HepG2 (cell line): Measurements from ENCODE around the gene ERBB4. TPM values are rescaled to one million over a fixed set of nuclear protein-coding genes. Genes with fewer than 3 reads are reported as not detected.

Experiments
- ATAC-seq: fragments of 200-7000 bp; cut with Tn5 transposase; 3 replicates; pipeline ENCODE4 v1.9.1; 2020; ENCODE audit warnings: mild to moderate bottlenecking, moderate library complexity
- BruUV-seq: library from RNA; stranded (reverse); fragments of 400-500 nt; replicated peaks from 2 replicates; lab custom pipeline; 2021; lab: Mats Ljungman, UMichigan
- CTCF ChIA-PET: fragments of 300-600 bp; formaldehyde crosslinking; extraction: SDS; loops from one replicate; lab custom pipeline; 2021; ENCODE audit warnings: low total read pairs, inconsistent platforms, low intra/inter-chr PET ratio; lab: Yijun Ruan, JAX
- POLR2A ChIA-PET: fragments of 350-600 bp; sonication (Branson Sonifier 250); formaldehyde crosslinking; loops from one replicate; lab custom pipeline; 2020; ENCODE audit warnings: antibody characterized with exemption, inconsistent platforms; lab: Yijun Ruan, JAX
- DNase-seq: peaks from one replicate; pipeline ENCODE4 v3.0.0-alpha.2; 2015; ENCODE audit warnings: low spot score
- FAIRE-seq: peaks from 3 replicates; lab custom pipeline; 2011; peaks lifted over from hg19 to GRCh38; lab: Jason Lieb, UNC
- H2AFZ ChIP-seq: one replicate; pipeline ENCODE4 v1.6.1; 2011; ENCODE audit warnings: low read length, inconsistent platforms
- H3K27ac ChIP-seq: fragments of 300-600 bp; 3 replicates; pipeline ENCODE4 v1.8.0; 2011; ENCODE audit warnings: mixed run types, mild to moderate bottlenecking, mixed read lengths, low read length, inconsistent platforms; ENCODE audit not compliant: insufficient read depth; ENCODE audit errors: extremely low read length
- H3K27me3 ChIP-seq, 2 experiments: fragments of 200-600 bp in 1 of 2; 2 replicates in 1 of 2; 3 replicates in 1 of 2; pipeline versions ENCODE4 v1.6.0 to v1.8.0; 2011; ENCODE audit warnings: low read length in 2 of 2, mild to moderate bottlenecking in 2 of 2, moderate library complexity in 2 of 2, inconsistent platforms in 1 of 2; ENCODE audit not compliant: insufficient read depth in 2 of 2, control insufficient read depth in 1 of 2
- H3K36me3 ChIP-seq, 2 experiments: fragments of 200-600 bp in 1 of 2; replicated peaks in 1 of 2; 2 replicates in 1 of 2; 3 replicates in 1 of 2; pipeline versions ENCODE4 v1.5.1 to v1.8.0; 2011; ENCODE audit warnings: low read length in 2 of 2, inconsistent platforms in 1 of 2; ENCODE audit not compliant: insufficient read depth in 2 of 2, control insufficient read depth in 1 of 2
- H3K4me1 ChIP-seq: 2 replicates; pipeline ENCODE4 v1.5.1; 2012; ENCODE audit warnings: low read length, inconsistent platforms; ENCODE audit not compliant: insufficient read depth
- H3K4me2 ChIP-seq: 2 replicates; pipeline ENCODE4 v1.6.0; 2011; ENCODE audit warnings: low read depth, low read length, inconsistent platforms
- H3K4me3 ChIP-seq, 3 experiments: fragments of 200-600 bp in 1 of 3; sonication (generic), shearing (Covaris generic) in 1 of 3; replicated peaks in 1 of 3; 2 replicates each; pipeline ENCODE4 v1.5.1; 2011 to 2016; ENCODE audit warnings: low read length in 3 of 3, inconsistent platforms in 2 of 3, low read depth in 2 of 3, mild to moderate bottlenecking in 2 of 3, control low read depth in 1 of 3, mixed read lengths in 1 of 3; ENCODE audit not compliant: insufficient read depth in 1 of 3
- H3K79me2 ChIP-seq: one replicate; pipeline ENCODE4 v1.6.1; 2011; ENCODE audit warnings: low read length, inconsistent platforms; ENCODE audit not compliant: insufficient read depth
- H3K9ac ChIP-seq: 2 replicates; pipeline ENCODE4 v1.6.0; 2011; ENCODE audit warnings: mild to moderate bottlenecking, low read depth, low read length, inconsistent platforms; ENCODE audit not compliant: insufficient read depth
- H3K9me3 ChIP-seq: 2 replicates; pipeline ENCODE4 v1.5.1; 2012; ENCODE audit warnings: mild to moderate bottlenecking, low read length
- H4K20me1 ChIP-seq: 2 replicates; pipeline ENCODE4 v1.6.0; 2011; ENCODE audit warnings: inconsistent platforms, mild to moderate bottlenecking, low read length, moderate library complexity; ENCODE audit not compliant: insufficient read depth
- BORCS8-MEF2B ChIP-seq: sonication (generic); formaldehyde crosslinking; IDR thresholded peaks from 2 replicates; pipeline ENCODE4 v1.8.0; 2022; ENCODE audit warnings: mild to moderate bottlenecking, missing genetic modification reagents
- CCDC6 ChIP-seq: sonication (generic); formaldehyde crosslinking; IDR thresholded peaks from 2 replicates; pipeline ENCODE4 v1.8.1; 2022; ENCODE audit warnings: mild to moderate bottlenecking, missing genetic modification reagents, moderate library complexity
- CREB1 ChIP-seq, 2 experiments: fragments of 450-650 bp in 1 of 2; IDR thresholded peaks; 2 replicates each; pipeline ENCODE4 v1.6.1; 2016 to 2017; ENCODE audit warnings: control low read depth in 1 of 2, mild to moderate bottlenecking in 1 of 2, missing compliant biosample characterization in 1 of 2, missing genetic modification characterization in 1 of 2
- JDP2 ChIP-seq: sonication (generic); formaldehyde crosslinking; IDR thresholded peaks from 2 replicates; pipeline ENCODE4 v1.8.1; 2022; ENCODE audit warnings: missing genetic modification reagents, borderline replicate concordance
- KLF12 ChIP-seq: sonication (generic); formaldehyde crosslinking; IDR thresholded peaks from 2 replicates; pipeline ENCODE4 v1.4.0; 2020; ENCODE audit warnings: missing genetic modification reagents, borderline replicate concordance
- KLF6 ChIP-seq: IDR thresholded peaks from 2 replicates; pipeline ENCODE4 v1.8.0; 2016; ENCODE audit warnings: missing biosample characterization, missing genetic modification reagents
- REPIN1 ChIP-seq: sonication (generic); formaldehyde crosslinking; IDR thresholded peaks from 2 replicates; pipeline ENCODE4 v1.8.0; 2022; ENCODE audit warnings: missing genetic modification reagents, low read depth, mild to moderate bottlenecking, borderline replicate concordance
- TIGD3 ChIP-seq: sonication (generic); formaldehyde crosslinking; IDR thresholded peaks from 2 replicates; pipeline ENCODE4 v1.5.1; 2020; ENCODE audit warnings: mild to moderate bottlenecking, missing genetic modification reagents, borderline replicate concordance
- ZBTB38 ChIP-seq: sonication (generic); formaldehyde crosslinking; IDR thresholded peaks from 2 replicates; pipeline ENCODE4 v1.5.1; 2020; ENCODE audit warnings: mild to moderate bottlenecking, missing genetic modification reagents
- ZNF7 ChIP-seq: IDR thresholded peaks from 2 replicates; pipeline ENCODE4 v1.6.1; 2016; ENCODE audit warnings: missing biosample characterization, missing genetic modification reagents
- WGBS: methylation state at CpG from one replicate; pipeline ENCODE4 v1.1.6; 2017; ENCODE audit warnings: low lambda C conversion rate; 5-methylcytosine and 5-hydroxymethylcytosine counted together
- in situ Hi-C: cut with HindIII; loops from 2 replicates; pipeline ENCODE4 v1.10.0; 2017; ENCODE audit warnings: low pct_unique_long_range_greater_than_20kb; ENCODE audit not compliant: extremely low pct_ligation_motif_present
- intact Hi-C: fragments of 100-400 bp; cut with micrococcal nuclease; formaldehyde crosslinking; loops from one replicate; pipeline ENCODE4 v1.10.0; 2022; ENCODE audit not compliant: unreplicated experiment
- polyA plus RNA-seq, 8 experiments: library from polyadenylated mRNA; depleted of rRNA in 3 of 8; stranded (reverse) in 7 of 8; unstranded in 1 of 8; fragments of >200 nt; fragmentation: Illumina TruSeq in 4 of 8; extraction: Trizol in 4 of 8; gene quantifications; 2 replicates each; pipeline versions ENCODE4 v1.2.1 to v1.2.3, GENCODE V29; 2011 to 2016; ENCODE audit warnings: low read depth in 4 of 8, missing spikeins in 1 of 8, mixed read lengths in 1 of 8; ENCODE audit not compliant: insufficient read depth in 1 of 8
- total RNA-seq, 5 experiments: library from RNA; depleted of rRNA; stranded (reverse); fragments of >200 nt; fragmentation: Illumina TruSeq; extraction: Trizol; gene quantifications; 2 replicates each; pipeline ENCODE4 v1.2.3, GENCODE V29; 2016; ENCODE audit warnings: low read depth in 1 of 5
- TF ChIP-seq, protein P1 (sequence below): sonication (generic); formaldehyde crosslinking; IDR thresholded peaks from 2 replicates; pipeline ENCODE4 v1.5.0; 2020; ENCODE audit warnings: missing genetic modification reagents, mild to moderate bottlenecking, borderline replicate concordance
- TF ChIP-seq, protein P2 (sequence below): sonication (generic); formaldehyde crosslinking; IDR thresholded peaks from 2 replicates; pipeline ENCODE4 v1.4.0; 2020; ENCODE audit warnings: missing genetic modification reagents

Gene ERBB4
- total and polyA plus RNA-seq, 2 of the 13 experiments (the other 11 are each of a cell fraction or from before 2014, with no cell fraction given): not detected

- no peak overlapping the region for H2AFZ ChIP-seq
- H3K4me2 ChIP-seq: no peak overlapping the region
- FAIRE-seq: no peak
- H4K20me1 ChIP-seq: no peaks in the 10 kb centered on the region
- no peak overlapping the region for H3K9ac ChIP-seq
- ChIA-PET CTCF (no interaction called here), POLR2A (no interaction called here)
- no peak overlapping the region for H3K4me3 ChIP-seq
- in situ Hi-C loops (no loop called here), intact Hi-C loops (no loop called here)
- H3K27ac ChIP-seq: no peak overlapping the region
- H3K79me2 ChIP-seq: no peaks in the 10 kb centered on the region
- TF ChIP-seq CREB1 (IDR thresholded peaks at IDR 0.05) (peak; percentile 79), CREB1 (CRISPR knock-in tag; IDR thresholded peaks at IDR 0.05) (no peak), ZBTB38 (CRISPR knock-in tag) (no peak)
- ATAC-seq: no peak
- H3K9me3 ChIP-seq: no peaks in the 10 kb centered on the region
- H3K4me1 ChIP-seq: no peaks in the 10 kb centered on the region
- DNase-seq: no peak
- BruUV-seq: no TSS peak
- 3% methylated on average over 3 of the region's 3 CpGs for WGBS
- no peaks in the 10 kb centered on the region for H3K27me3 ChIP-seq
- H3K36me3 ChIP-seq: no peaks in the 10 kb centered on the region
These were observed 243.0 kb downstream of the ERBB4 start for GRCh38 chr2:212295571-212295970.

GRCh38 chr2:212294816-212295215, 243.8 kb downstream of the ERBB4 start:
- no peak overlapping the region for H3K9ac ChIP-seq
- no peak for ATAC-seq
- in situ Hi-C loops (no loop called here), intact Hi-C loops (no loop called here)
- FAIRE-seq: no peak
- ChIA-PET POLR2A (no interaction called here), CTCF (no interaction called here)
- no peaks in the 10 kb centered on the region for H3K79me2 ChIP-seq
- no peak for DNase-seq
- no peak overlapping the region for H3K4me2 ChIP-seq
- H3K4me3 ChIP-seq: no peak overlapping the region
- no peak overlapping the region for H3K27ac ChIP-seq
- WGBS: 11% methylated on average over 2 of the region's 2 CpGs
- H3K9me3 ChIP-seq: no peaks in the 10 kb centered on the region
- H3K4me1 ChIP-seq: no peaks in the 10 kb centered on the region
- BruUV-seq: no TSS peak
- no peaks in the 10 kb centered on the region for H3K36me3 ChIP-seq
- no peaks in the 10 kb centered on the region for H4K20me1 ChIP-seq
- H3K27me3 ChIP-seq: no peaks in the 10 kb centered on the region
- H2AFZ ChIP-seq: no peak overlapping the region
- TF ChIP-seq ZNF7 (CRISPR knock-in tag) (no peak), TIGD3 (CRISPR knock-in tag) (no peak), JDP2 (CRISPR knock-in tag) (no peak), BORCS8-MEF2B (CRISPR knock-in tag) (no peak), REPIN1 (no peak), KLF12 (CRISPR knock-in tag) (no peak), KLF6 (CRISPR knock-in tag) (no peak), CCDC6 (CRISPR knock-in tag) (no peak)
- TF ChIP-seq, protein P1, sequence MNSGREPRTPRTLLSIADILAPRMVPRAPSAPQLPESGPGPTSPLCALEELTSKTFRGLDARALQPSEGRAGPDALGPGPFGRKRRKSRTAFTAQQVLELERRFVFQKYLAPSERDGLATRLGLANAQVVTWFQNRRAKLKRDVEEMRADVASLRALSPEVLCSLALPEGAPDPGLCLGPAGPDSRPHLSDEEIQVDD (CRISPR knock-in tag): no peak
- TF ChIP-seq, protein P2, sequence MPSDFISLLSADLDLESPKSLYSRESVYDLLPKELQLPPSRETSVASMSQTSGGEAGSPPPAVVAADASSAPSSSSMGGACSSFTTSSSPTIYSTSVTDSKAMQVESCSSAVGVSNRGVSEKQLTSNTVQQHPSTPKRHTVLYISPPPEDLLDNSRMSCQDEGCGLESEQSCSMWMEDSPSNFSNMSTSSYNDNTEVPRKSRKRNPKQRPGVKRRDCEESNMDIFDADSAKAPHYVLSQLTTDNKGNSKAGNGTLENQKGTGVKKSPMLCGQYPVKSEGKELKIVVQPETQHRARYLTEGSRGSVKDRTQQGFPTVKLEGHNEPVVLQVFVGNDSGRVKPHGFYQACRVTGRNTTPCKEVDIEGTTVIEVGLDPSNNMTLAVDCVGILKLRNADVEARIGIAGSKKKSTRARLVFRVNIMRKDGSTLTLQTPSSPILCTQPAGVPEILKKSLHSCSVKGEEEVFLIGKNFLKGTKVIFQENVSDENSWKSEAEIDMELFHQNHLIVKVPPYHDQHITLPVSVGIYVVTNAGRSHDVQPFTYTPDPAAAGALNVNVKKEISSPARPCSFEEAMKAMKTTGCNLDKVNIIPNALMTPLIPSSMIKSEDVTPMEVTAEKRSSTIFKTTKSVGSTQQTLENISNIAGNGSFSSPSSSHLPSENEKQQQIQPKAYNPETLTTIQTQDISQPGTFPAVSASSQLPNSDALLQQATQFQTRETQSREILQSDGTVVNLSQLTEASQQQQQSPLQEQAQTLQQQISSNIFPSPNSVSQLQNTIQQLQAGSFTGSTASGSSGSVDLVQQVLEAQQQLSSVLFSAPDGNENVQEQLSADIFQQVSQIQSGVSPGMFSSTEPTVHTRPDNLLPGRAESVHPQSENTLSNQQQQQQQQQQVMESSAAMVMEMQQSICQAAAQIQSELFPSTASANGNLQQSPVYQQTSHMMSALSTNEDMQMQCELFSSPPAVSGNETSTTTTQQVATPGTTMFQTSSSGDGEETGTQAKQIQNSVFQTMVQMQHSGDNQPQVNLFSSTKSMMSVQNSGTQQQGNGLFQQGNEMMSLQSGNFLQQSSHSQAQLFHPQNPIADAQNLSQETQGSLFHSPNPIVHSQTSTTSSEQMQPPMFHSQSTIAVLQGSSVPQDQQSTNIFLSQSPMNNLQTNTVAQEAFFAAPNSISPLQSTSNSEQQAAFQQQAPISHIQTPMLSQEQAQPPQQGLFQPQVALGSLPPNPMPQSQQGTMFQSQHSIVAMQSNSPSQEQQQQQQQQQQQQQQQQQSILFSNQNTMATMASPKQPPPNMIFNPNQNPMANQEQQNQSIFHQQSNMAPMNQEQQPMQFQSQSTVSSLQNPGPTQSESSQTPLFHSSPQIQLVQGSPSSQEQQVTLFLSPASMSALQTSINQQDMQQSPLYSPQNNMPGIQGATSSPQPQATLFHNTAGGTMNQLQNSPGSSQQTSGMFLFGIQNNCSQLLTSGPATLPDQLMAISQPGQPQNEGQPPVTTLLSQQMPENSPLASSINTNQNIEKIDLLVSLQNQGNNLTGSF (CRISPR knock-in tag): no peak
